Mesenteric fat pad (tissue), 1 donor: ENCODE data around the gene LIMS4. TPM values are rescaled to one million over a fixed set of nuclear protein-coding genes. Genes with fewer than 3 reads are reported as not detected.
"Not testable (repeated sequence)": the region's sequence is repeated elsewhere in the genome, so short reads cannot be mapped to it uniquely, and the experiment has no call there.

Experiments used
- DNase-seq: peaks from one replicate; pipeline ENCODE4 v3.0.0-alpha.2; 2020; ENCODE audit warnings: low spot score
- long read RNA-seq: library from polyadenylated mRNA; unstranded; transcript quantifications from one replicate; pipeline ENCODE4 v2.0.0, GENCODE V29; 2020
- total RNA-seq: library from RNA; stranded (reverse); fragmentation: NEBNext Ultra II Directional; extraction: Animal tissue kit (Norgen Biotek cat#: 25700); gene quantifications from one replicate; pipeline ENCODE4 v1.2.1, GENCODE V29; 2021
- donor health status: DM: yes; HTN: yes; CAD: no.

LIMS4 gene, protein sequence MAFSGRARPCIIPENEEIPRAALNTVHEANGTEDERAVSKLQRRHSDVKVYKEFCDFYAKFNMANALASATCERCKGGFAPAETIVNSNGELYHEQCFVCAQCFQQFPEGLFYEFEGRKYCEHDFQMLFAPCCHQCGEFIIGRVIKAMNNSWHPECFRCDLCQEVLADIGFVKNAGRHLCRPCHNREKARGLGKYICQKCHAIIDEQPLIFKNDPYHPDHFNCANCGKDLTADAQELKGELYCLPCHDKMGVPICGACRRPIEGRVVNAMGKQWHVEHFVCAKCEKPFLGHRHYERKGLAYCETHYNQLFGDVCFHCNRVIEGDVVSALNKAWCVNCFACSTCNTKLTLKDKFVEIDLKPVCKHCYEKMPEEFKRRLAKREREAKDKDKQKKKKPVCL
- total RNA-seq, result 4.9 TPM
- long read RNA-seq, partial matches to known transcripts, result 0 of 5 reads
- long read RNA-seq, other reads (novel, unspliced or antisense), result 3 of 5 reads

DNA sequence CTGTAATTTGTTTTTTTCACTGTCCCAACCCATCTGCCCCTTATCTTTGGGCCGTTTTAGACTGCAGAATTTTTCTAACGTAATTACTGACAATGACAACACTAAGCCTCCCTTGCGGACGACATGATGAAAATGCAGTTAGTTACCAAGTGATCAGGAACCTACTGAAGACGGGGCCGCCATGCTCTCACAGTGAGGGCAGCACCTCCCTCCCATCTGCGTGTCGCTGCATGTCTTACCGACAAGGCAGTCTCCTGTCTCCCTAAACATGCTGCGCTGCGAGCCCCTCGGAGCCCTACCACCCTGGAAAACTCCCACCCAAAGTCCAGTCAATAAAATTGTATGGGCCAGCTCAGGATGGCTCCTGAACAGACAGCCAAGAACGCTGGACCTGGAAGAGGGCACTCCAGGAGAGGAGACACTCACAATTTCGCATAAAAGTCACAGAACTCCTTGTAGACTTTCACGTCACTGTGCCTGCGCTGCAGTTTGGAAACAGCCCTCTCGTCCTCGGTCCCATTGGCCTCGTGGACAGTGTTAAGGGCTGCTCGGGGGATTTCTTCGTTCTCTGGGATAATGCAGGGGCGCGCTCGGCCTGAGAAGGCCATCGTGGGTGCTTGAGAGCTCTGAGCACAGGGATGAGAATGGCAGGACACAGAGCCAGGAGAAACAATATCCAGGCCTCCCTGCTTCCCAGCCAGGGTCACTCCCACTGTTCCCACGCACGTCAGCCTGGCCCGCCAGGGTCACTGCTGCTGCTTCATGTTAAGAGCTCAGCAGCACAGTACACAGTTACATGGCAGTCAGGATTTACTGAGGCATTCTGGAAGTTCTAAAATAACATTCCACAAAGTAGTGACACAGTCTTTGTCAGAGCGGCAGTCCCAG is at the start of gene LIMS4:
Gene LIMS4 (minus strand): TSS at position 646 of the 888 bp plus-strand sequence. CDS start 38 bp downstream, at position 608.
- DNase-seq, result not testable (repeated sequence)

DNA sequence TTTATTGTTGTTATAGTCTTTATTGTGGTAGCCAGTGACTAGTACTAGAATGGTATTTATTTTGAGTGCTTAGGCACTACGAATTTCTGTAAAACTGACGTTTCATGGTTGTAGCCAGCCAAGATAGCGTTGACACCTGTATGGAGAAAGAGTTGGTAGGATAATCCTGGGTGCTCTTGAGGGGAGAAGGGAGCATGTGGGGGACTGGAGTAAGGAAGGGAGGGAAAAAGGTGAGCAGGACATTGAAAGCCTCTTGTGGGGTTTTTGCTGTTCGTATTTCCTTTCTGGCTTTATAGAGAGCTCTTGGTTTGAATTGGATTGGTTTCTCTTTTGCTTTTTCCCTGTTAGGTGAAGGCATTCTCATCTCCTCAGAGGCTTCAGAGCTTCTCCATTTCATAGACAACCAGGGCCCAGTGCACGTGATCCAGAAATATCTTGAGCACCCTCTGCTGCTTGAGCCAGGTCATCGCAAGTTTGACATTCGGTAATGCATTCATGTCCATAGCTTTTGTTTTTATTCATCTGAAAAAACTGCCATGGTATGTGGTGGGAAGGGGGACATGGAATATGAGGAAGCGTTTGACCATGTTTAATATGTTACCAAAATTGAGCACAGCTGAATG is 27.2 kb upstream of the LIMS4 start:
- DNase-seq, result not testable (repeated sequence)

DNA sequence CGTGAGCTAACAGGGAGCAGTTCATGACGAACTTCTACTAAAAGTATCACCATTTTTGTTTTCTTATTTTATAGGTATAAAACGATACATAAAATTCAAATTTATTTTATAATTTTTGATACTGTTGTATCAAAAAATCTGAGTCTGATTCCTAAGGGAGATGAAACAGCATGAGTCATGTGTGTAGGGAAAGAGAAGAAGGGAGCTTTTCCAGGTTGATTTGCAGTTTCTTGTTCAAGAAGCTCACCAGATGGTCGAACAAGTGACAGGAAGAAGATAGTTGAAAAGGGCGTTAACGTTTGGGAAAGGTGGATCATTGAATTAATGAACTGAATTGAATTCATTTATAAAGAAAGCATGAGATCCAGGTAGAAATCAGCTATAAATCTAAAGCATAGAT is 23.4 kb upstream of the LIMS4 start:
- not testable (repeated sequence) for DNase-seq

DNA sequence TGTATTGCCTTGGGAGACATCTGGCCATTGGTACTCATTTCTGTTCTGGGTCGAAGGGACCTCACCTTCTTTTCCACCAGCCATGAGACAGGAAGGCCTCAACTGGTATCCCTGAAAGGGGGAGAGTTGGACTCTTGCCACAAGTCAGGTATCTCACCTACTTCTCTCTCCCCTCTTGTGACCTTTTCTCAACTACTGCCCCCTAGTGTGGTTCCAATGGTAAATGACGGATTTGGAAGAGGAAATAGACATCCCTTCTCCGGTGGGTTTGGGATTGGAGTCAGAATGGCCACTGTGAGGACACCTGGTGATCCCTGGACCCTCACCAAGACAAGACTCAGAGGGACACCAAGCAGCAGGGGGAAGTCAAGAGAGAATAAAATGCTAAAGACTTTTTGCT is 21.9 kb upstream of the LIMS4 start:
- DNase-seq, result not testable (repeated sequence)

DNA sequence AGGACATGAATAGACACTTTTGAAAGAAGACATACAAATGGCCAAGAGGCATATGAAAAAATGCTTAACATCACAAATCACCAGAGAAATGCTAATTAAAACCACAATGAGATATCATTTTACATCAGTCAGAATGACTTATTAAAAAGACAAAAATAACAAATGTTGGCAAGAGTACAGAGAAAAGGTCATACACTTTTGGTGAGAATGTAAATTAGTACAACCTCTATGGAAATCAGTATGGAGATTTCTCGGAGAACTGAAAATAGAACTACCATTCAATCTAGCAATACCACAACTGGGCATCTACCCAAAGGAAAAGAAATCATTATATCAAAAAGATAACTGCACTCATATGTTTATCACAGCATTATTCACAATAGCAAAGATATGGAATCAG is 16.4 kb upstream of the LIMS4 start:
- not testable (repeated sequence) for DNase-seq

DNA sequence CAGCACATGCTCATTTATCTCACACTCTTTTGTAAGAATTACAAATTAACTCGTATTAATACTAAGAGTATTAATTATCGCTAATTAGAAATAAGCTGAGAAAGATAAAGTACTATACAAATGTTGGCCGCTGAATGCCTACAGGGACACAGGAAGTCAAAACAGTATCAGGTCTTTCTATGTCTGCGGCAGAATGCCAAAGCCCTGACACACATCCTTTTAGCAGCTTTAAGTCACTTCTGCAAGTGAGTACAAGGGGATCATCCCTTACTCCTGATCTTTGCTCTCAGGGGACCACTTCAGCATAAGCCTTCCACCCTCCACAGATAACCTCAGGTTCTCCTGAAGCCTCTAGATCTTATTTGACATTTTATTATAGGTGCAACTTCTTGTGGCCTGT is 10.1 kb upstream of the LIMS4 start:
- not testable (repeated sequence) for DNase-seq

DNA sequence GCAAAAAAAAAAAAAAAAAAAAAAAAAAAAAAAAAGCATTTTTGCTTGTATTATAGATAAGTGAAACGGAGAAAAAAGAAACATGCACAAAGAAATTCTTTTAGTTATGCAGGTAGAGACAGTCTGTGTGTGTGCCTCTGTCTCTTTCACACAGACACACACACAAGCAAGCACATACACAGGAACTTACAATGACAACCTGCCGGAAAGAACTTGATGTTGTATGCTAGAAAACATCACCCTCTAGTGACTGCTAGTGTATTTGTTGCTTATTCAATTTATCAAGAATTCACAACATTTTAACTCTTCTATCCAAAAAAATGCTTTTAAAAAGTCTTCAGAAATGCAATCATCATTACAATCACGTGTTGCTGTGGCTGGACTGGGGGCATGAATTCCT is 8.6 kb upstream of the LIMS4 start:
- DNase-seq, result not testable (repeated sequence)

DNA sequence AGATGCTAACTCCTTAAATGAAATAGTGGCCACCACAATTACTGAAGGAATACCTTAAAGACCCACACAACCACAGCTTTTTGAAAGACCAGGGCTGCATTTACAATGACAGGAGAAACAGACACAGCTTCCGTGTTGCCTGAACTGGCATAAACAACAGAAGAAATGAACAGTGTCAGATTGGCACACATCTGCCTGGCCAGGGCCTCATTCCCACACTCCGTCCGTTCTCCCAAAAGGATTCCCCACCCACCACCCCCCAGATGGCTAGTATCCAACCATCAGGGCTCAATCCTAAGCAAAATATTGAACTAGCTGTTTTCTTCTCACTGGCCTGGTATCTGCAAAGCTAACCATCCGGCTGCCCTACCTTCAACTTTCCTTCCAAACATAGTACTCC is 7.5 kb upstream of the LIMS4 start:
- not testable (repeated sequence) for DNase-seq

DNA sequence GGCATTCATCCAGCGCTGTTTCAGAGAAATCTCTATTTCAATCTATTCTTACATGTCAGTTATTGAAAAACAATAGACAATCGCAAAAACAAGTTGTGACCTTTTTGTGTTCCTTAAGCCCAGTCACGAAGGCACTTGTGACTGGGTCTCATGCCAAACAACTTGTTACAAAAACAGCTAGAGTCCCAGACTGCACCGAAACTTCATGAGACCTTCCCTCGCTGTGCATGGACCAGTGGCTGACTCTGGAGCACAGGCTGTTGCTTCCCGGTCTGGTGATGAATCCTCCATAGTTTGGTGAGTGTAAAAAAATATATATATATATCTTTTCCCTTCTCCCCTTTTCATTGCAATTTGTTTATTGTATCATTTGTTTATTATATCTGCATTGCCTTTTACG is 4.8 kb upstream of the LIMS4 start:
- not testable (repeated sequence) for DNase-seq

DNA sequence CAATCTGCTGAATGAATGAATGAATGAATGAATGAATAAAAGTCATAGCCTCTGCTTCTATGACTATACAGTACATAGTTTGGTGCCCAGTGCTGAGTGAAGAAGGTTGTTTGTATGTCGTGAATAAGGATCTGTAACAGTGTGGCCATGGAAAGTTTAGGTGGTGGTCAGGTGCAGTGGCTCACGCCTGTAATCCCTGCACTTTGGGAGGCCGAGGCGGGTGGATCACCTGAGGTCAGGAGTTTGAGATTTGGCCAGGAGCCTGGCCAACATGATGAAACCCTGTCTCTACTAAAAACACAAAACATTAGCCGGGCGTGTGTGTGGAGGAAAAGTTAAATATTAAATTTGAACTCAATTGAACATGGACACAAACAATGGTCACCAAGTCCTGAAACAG is 4.3 kb upstream of the LIMS4 start:
- DNase-seq, result not testable (repeated sequence)

DNA sequence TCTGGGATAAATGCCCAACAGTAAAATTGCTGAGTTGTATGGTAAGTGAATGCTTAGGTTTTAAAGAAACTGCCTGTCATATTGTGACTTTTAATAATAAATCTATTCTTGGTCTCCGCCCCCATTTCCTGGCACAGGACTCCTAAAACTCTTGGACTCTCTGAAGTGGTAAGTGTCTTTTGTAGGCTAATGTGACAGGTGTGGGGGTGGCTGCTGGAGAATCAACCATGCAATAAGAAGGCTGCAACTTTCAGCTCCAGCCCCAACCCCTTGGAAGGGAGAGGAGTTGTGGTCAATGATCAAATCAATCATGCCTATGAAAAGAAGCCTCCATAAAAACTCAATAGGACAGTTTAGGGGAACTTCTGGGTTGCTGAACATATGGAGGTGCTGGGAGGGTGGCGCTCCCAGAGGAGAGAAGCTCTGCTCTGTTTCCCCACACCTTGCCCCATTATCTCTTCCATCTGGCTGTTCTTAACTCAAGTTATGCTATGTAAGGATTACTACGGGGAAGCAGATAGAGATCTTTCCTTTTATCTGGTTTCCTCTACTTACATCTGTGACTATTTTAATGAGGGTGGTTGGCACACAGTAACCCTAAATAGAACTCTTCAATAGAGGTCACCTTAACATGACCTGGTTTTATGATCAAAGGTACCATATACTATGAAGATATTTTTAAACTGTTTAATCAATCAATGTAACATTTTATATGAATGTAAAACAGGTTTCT is 3.2 kb upstream of the LIMS4 start:
- not testable (repeated sequence) for DNase-seq

DNA sequence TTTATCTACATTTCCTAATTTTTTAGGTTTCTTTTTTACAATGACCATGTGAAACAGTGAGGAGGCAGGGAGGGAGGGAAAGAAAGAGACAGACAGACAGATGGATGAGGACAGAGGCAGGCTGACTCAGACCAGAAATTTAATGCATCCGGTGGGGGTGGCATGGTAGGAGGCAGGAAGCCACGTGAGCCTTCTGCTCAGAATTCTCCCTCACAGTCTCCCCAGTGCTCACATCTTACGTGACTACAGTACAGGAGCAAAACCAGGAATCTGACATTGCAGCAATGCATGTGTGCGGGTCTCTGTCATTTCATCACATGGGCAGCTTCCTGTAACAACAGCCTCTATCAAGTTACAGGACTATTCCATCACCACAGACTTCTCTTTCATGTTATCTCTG is 2.3 kb upstream of the LIMS4 start:
- DNase-seq, result not testable (repeated sequence)

DNA sequence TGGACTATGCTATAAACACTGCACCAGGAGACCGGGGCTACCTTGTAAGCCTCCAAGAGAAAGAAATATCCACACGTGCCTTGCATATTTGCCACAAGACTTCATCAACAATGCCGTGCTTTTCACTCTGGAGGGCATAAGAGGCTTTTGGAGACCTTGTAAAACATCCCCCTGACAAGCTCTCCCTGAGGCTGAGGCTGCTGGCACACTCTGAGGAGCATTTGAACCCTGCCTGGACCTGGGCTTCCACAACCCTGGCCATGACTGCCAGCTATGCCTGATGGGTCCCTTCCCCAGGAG is 393 bp upstream of the LIMS4 start:
- not testable (repeated sequence) for DNase-seq

DNA sequence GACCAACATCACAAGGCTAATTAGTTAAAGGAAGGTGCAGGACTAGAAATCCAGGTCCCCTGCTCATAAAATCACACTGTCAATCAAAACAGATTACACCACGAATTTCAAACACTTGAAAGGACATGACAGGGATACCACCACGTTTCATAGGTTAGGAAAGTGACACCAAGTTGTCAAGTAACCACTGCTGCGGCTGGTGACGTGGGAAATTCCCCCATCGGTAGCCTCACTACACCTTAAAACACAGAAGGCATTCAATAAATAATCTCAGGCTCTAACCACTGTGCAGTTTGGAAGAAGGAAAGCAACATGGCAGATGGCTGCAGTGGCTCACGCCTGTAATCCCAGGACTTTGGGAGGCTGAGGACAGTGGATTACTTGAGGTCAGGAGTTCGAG is 3.7 kb downstream of the LIMS4 start:
- DNase-seq, result not testable (repeated sequence)

DNA sequence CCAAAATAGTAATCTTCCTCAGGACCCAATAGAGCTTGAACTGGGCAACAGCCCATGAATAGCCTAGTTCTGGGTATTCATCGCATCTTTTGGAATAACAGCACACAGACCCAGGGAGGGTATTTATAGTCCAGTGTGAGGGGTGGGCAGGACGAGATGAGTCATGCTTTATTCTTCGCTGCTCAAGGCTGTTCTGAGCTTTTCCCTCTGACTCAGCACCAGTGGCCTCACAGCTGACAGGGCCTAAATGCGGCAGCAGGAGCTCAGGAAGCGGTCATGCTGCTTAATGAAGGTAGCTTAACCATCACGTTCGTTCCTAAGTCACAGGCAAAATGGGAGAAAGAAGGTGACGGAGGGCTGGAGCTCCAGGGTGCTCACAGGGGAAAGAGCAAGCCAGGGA is 7.3 kb downstream of the LIMS4 start:
- not testable (repeated sequence) for DNase-seq

DNA sequence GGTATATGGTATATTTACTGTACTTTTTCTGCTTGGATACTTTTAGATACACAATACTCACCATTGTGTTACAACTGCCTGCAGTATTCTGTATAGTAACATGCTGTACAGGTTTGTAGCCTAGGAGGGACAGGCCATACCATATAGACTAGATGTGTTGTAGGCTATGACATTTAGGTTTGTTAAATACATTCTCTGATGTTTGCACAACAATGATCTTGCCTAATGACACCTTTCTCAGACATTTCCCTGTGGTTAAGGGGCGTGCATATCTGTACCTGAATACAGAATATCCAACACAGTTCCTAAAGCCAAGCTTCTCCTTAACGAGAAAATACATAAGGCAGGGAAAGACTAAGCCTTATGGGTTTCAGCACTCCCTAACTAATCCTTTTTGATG is 10.2 kb downstream of the LIMS4 start:
- not testable (repeated sequence) for DNase-seq

DNA sequence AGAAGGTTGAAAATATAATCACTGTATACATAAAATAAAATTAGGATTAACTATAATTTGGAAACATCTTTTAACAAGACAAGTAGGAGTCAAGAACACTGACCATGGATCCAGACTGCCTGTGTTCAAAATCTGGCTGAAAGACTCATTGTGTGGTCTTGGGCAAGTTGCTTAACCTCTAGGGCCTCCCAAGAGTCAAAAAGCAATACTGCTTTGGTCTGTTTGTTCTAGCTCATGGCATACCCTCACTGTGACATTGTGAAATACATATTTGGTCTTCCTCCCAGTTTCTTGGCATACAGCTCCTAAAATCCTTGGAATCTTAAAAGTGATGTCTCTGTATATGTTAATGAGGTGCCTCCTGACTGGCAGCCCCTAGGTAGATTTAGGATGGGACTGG is 12.3 kb downstream of the LIMS4 start:
- not testable (repeated sequence) for DNase-seq

DNA sequence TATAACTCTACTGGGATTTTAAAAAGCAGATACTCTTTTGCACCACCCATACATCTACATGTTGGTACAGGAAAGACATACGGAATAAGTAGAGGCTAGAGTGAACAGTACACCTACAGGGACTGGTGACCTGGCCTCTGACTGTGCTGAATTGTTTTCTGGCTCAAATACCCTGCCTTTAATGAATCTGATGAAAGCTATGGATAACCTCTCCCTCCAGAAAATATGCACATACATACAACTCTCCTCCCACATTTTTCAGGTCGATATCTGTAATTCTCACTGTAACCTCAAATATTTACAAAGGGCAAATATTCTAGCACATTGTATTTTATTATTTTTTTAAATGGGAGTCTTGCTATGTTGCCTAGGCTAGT is 15.4 kb downstream of the LIMS4 start:
- not testable (repeated sequence) for DNase-seq

DNA sequence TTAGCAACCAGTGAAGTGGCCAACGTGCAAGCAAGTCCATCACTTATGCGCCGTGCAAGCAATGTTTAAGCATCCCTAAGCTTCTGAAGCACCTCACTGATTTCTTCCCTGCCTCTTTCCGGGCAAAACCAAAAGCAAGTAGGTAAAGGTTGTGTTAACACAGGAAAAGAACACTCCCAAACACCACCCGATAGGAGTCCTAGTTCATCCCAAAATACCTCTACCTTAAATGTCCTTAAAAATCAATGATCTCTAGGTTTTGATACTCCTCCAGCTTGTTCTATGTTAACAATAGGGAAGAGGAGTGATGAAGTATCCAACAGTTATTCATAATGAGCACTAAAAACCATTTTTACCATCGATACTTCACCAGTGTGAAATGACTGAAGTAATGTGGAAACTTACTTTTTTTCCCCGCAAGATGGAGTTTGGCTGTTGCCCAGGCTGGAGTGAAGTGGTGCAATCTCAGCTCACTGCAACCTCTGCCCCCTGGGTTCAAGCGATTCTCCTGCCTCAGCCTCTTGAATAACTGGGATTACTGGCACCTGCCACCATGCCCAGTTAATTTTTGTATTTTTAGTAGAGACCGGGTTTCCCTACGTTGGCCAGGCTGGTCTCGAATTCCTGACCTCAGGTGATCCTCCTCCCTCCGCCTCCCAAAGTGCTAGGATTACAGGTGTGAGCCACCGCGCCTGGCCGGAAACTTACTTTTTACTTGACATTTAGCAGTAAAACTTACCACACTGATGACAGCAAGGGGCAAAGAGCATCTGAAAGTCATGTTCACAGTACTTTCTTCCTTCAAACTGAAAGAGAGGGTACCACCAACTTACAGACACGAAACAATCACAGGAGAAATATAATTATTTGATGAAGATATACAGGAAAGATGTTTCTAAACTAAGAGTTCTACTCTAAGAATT is 16.1 kb downstream of the LIMS4 start:
- not testable (repeated sequence) for DNase-seq
